22Rv1 (cell line): ENCODE results near the gene ARHGEF19.

Source experiments
- H3K27ac ChIP-seq: fragments of 450-650 bp; 2 replicates; pipeline ENCODE4 v1.5.1; 2017
- ZFX ChIP-seq: fragments of 450-650 bp; IDR thresholded peaks from 2 replicates; pipeline ENCODE4 v1.6.1; 2017; ENCODE audit warnings: antibody characterized with exemption, borderline replicate concordance
- TF ChIP-seq, protein P1 (sequence below): fragments of 450-650 bp; IDR thresholded peaks from 2 replicates; pipeline ENCODE4 v1.5.1; 2017; ENCODE audit warnings: mild to moderate bottlenecking

ARHGEF19 gene

GRCh38 chr1:16156848-16157495 is 55.5 kb downstream of the ARHGEF19 start:
- TF ChIP-seq ZFX, result no peak
- no peak overlapping the region for H3K27ac ChIP-seq

DNA sequence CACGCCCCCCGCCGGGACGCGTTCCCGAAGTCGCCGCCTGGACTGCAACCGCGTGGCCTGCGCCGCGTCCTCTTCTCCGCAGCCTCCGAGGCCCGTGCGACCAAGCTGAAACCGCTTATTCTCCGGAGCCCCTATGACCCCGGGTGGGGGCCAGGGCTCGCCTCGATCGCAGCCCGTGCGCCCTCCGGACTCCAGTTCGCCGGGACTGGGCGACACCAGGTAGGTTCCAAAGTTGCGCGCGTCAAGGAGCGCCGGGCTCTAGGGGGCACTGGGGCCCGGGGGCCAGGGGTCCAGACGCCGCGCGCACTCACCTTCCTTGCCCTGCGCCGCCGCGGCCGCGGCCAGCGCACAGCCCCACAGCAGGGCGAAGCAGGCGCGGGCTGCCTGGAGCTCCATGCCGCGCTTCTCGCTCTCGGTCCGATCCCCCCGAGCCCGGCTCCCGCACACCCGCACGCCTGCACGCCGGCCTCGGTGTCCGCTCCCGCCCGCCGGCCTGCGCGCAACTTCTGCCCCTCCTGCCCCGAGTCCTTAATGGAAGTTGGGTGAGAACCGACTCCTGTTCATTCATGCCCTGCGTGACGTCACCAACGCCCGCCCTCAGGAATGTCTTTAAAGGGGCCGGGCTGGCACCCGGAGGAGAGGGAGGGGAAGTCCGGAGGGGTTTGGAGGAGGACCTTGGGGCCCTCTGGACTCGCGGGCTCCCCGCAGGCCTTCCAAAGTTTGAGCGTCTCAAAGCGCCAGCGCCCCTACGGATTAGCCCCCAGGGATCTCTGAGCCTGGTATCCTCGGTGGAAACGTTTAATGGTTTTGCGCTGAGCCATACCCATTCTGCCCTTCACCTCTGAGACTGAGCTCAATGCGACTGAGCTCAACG is 56.7 kb downstream of the ARHGEF19 start, which contains the start of gene EPHA2:
Gene EPHA2, minus strand, starts transcription at position 533 of the 874 bp plus-strand sequence. Its CDS starts 137 bp downstream, at position 396.
- H3K27ac ChIP-seq, result peak within 1 kb of the TSS; percentile 55
- TF ChIP-seq, protein P1, sequence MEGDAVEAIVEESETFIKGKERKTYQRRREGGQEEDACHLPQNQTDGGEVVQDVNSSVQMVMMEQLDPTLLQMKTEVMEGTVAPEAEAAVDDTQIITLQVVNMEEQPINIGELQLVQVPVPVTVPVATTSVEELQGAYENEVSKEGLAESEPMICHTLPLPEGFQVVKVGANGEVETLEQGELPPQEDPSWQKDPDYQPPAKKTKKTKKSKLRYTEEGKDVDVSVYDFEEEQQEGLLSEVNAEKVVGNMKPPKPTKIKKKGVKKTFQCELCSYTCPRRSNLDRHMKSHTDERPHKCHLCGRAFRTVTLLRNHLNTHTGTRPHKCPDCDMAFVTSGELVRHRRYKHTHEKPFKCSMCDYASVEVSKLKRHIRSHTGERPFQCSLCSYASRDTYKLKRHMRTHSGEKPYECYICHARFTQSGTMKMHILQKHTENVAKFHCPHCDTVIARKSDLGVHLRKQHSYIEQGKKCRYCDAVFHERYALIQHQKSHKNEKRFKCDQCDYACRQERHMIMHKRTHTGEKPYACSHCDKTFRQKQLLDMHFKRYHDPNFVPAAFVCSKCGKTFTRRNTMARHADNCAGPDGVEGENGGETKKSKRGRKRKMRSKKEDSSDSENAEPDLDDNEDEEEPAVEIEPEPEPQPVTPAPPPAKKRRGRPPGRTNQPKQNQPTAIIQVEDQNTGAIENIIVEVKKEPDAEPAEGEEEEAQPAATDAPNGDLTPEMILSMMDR, result no peak
- no peak for TF ChIP-seq ZFX

DNA sequence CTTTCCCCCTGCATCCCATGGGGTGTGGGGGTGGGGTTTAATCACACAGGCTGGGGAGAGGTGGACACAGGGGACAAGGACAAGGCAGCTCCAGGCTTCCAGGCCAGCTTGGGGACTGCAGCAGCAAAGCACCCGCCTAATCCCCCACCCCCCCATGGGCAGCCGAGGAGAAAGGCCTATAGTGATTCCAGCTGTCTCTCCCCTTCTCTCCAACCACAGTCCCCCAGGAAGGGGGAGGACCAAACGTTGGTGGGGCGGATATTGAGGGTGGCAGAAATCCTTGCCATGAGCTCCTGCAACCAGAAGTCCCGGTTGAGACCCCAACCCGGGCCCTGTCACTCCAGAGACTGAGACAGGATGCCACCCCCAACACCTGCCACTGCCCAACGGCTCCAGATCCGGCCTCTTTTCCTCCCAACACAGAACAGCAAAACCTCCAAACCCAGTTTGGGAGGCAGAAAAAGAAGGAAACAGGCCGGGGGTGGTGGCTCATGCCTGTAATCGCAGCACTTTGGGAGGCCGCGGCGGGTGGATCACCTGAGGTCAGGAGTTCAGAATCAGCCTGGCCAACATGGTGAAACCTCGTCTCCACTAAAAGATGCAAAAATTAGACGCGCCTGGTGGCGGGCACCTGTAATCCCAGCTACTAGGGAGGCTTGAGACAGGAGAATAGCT is 58.3 kb downstream of the ARHGEF19 start:
- TF ChIP-seq, protein P1, result no peak
- no peak for TF ChIP-seq ZFX
- H3K27ac ChIP-seq, result no peak overlapping the region; the same call in 1 of the 2 replicates

- H3K27ac ChIP-seq, result no peak overlapping the region
- TF ChIP-seq, protein P1, result no peak
- TF ChIP-seq ZFX, result no peak
Observed at GRCh38 chr1:16153096-16153998, 59.1 kb downstream of the ARHGEF19 start.

DNA sequence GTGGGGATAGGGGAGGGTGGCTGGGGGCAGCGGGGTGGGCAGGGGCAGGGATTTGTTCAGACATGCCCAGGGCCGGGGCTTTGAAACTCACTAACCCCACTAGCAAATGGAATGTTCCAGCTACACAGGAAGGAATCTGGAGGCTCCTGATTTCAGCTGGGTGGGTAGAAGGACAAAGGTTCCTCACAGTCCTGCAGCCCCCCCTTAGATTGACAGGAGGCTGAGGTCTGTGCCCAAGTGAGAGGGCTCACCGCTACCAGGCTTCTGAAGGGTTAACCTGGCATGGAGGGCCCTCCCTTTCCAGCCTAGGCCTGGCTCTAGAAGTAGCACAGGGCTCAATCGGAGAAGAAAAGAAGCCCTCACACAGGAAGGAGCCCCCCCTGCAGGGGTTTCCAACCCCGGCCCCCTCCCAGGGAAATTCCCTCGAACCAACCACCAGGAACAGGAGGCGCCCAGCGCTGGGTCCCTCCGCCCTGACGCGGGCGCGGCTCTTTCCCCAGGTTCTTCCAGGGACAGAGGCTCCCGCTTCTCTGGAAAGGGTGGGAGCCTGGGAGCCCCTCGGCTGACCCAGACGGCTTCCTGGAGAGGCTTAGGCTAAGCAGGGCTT is 59.9 kb downstream of the ARHGEF19 start:
- no peak for TF ChIP-seq ZFX
- TF ChIP-seq, protein P1, result no peak
- no peak overlapping the region for H3K27ac ChIP-seq

DNA sequence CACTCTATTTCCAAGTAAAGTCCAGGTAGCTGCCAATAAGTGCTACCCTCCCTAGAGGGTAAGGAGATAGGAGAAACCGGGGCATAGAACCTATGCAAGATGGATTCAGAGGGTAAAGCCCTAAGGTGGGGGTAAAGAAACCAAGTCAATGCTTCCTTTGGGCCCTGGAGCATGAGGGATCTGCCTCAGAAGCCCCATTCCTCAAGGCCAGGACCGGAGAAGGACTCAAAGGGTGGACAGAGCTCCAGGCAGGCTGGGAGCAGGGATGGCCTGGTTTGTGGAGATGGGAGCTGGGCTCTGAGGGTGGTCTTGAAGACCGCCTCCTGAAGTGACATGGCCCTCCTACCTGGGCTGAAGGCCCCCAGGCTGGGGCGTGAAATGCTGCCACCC is 60.5 kb downstream of the ARHGEF19 start:
- H3K27ac ChIP-seq, result no peak overlapping the region
- TF ChIP-seq ZFX, result no peak
- TF ChIP-seq, protein P1, result no peak
